AG04449 (cell line): ENCODE measurements around the gene CMIP.

Experiments
- CTCF ChIA-PET: fragments of 350-600 bp; formaldehyde crosslinking; extraction: SDS; loops from one replicate; lab custom pipeline; 2021; ENCODE audit warnings: antibody characterized with exemption; lab: Yijun Ruan, JAX
- POLR2A ChIA-PET: fragments of 400-600, 350-600 bp; formaldehyde crosslinking; extraction: SDS; loops from one replicate; lab custom pipeline; 2020; ENCODE audit warnings: antibody characterized with exemption, inconsistent platforms; lab: Yijun Ruan, JAX
- DNase-seq: peaks from one replicate; pipeline ENCODE4 v3.0.0-alpha.2; 2010; ENCODE audit warnings: low read depth, low spot score
- H3K4me3 ChIP-seq: 2 replicates; pipeline ENCODE4 v1.5.1; 2011; ENCODE audit warnings: low read depth, mild to moderate bottlenecking, control low read depth, low read length
- CTCF ChIP-seq: IDR thresholded peaks from one replicate; pipeline ENCODE4 v1.5.1; 2011; ENCODE audit warnings: mild to moderate bottlenecking, moderate library complexity, low read length, control low read depth, inconsistent platforms; ENCODE audit not compliant: insufficient read depth; ENCODE audit errors: missing control alignments

CMIP gene

GRCh38 chr16:81591545-81591870 is 146.9 kb downstream of the CMIP start:
- ChIA-PET POLR2A (no interaction called here), CTCF (no interaction called here)
- no peak for DNase-seq
- H3K4me3 ChIP-seq, result no peak overlapping the region
- TF ChIP-seq CTCF, result no peak

GRCh38 chr16:81592353-81592866 is 147.8 kb downstream of the CMIP start:
- POLR2A ChIA-PET, result no interaction called here
- DNase-seq, result no peak
- CTCF ChIA-PET, result interaction anchor here (1.5 kb wide), 1 partner anchor 10 kb away, joined by 4 read pairs; no protein-coding TSS in a partner anchor

GRCh38 chr16:81593481-81593880 is 148.9 kb downstream of the CMIP start:
- ChIA-PET POLR2A (no interaction called here), CTCF (interaction anchor here (1.5 kb wide), 1 partner anchor 11 kb away, joined by 4 read pairs; no protein-coding TSS in a partner anchor)

More at GRCh38 chr16:81592353-81592866, 147.8 kb downstream of the CMIP start:
- no peak for TF ChIP-seq CTCF
- H3K4me3 ChIP-seq, result no peak overlapping the region

GRCh38 chr16:81595629-81596292 is 151.2 kb downstream of the CMIP start:
- ChIA-PET POLR2A (no interaction called here), CTCF (interaction anchor here (0.7 kb wide), 1 partner anchor 10 kb away, joined by 3 read pairs; no protein-coding TSS in a partner anchor)
- H3K4me3 ChIP-seq, result no peak overlapping the region
- no peak for TF ChIP-seq CTCF
- no peak for DNase-seq

More at GRCh38 chr16:81593481-81593880, 148.9 kb downstream of the CMIP start:
- DNase-seq, result no peak
- TF ChIP-seq CTCF, result no peak
- H3K4me3 ChIP-seq, result no peak overlapping the region

- TF ChIP-seq CTCF, result no peak
- ChIA-PET POLR2A (no interaction called here), CTCF (interaction anchor here (0.9 kb wide), 1 partner anchor 10 kb away, joined by 3 read pairs; no protein-coding TSS in a partner anchor)
- no peak overlapping the region for H3K4me3 ChIP-seq
- no peak for DNase-seq
These were observed 152.6 kb downstream of the CMIP start for GRCh38 chr16:81597079-81597658.

GRCh38 chr16:81598083-81598482 is 153.5 kb downstream of the CMIP start:
- TF ChIP-seq CTCF, result no peak
- no peak overlapping the region for H3K4me3 ChIP-seq
- POLR2A ChIA-PET, result no interaction called here
- CTCF ChIA-PET, result interaction anchor here (0.9 kb wide), 1 partner anchor 9 kb away, joined by 3 read pairs; no protein-coding TSS in a partner anchor
- no peak for DNase-seq
